HepG2 (cell line): Measurements from ENCODE around the gene SLC4A2. TPM values are rescaled to one million over a fixed set of nuclear protein-coding genes. Genes with fewer than 3 reads are reported as not detected.

Experiments
- BRD4 ChIP-seq: sonication (generic); formaldehyde crosslinking; IDR thresholded peaks from 2 replicates; pipeline ENCODE4 v1.4.0; 2020; ENCODE audit warnings: missing genetic modification reagents
- ELF1 ChIP-seq: sonication (generic); formaldehyde crosslinking; IDR thresholded peaks from 2 replicates; pipeline ENCODE4 v1.4.0; 2020; ENCODE audit warnings: missing genetic modification reagents
- ELF3 ChIP-seq: IDR thresholded peaks from 2 replicates; pipeline ENCODE4 v1.6.1; 2016; ENCODE audit warnings: missing genetic modification reagents, missing compliant biosample characterization
- FOXK2 ChIP-seq: fragments of 450-650 bp; IDR thresholded peaks from 2 replicates; pipeline ENCODE4 v1.6.1; 2016
- IRF2 ChIP-seq: IDR thresholded peaks from 2 replicates; pipeline ENCODE4 v1.6.1; 2018; ENCODE audit warnings: missing genetic modification reagents, missing compliant biosample characterization
- MAFK ChIP-seq, 2 experiments: IDR thresholded peaks in 1 of 2; conservative IDR thresholded peaks in 1 of 2; 2 replicates each; pipeline ENCODE4 v1.6.1; 2011; ENCODE audit warnings: improper control_type of control experiment in 2 of 2, low read length in 2 of 2
- NR2F2 ChIP-seq: IDR thresholded peaks from 2 replicates; pipeline ENCODE4 v1.6.1; 2012; ENCODE audit warnings: low read depth, inconsistent platforms, borderline replicate concordance
- RELA ChIP-seq: sonication (generic); formaldehyde crosslinking; IDR thresholded peaks from 2 replicates; pipeline ENCODE4 v1.4.0; 2020; ENCODE audit warnings: missing genetic modification reagents
- TAF1 ChIP-seq: sonication (generic); formaldehyde crosslinking; IDR thresholded peaks from 2 replicates; pipeline ENCODE4 v1.4.0; 2020; ENCODE audit warnings: missing genetic modification reagents
- TAF15 ChIP-seq: fragments of 200-400 bp; formaldehyde crosslinking; IDR thresholded peaks from one replicate; pipeline ENCODE4 v1.6.1; 2018; ENCODE audit warnings: mild to moderate bottlenecking, low read depth, low read length; ENCODE audit not compliant: poor library complexity, severe bottlenecking
- ZBTB20 ChIP-seq: sonication (generic); formaldehyde crosslinking; IDR thresholded peaks from 2 replicates; pipeline ENCODE4 v1.8.1; 2023; ENCODE audit warnings: missing genetic modification reagents, low read depth, mild to moderate bottlenecking, borderline replicate concordance
- ZFP36L2 ChIP-seq: sonication (generic); formaldehyde crosslinking; IDR thresholded peaks from 2 replicates; pipeline ENCODE4 v1.4.0; 2020; ENCODE audit warnings: missing genetic modification reagents
- ZNF205 ChIP-seq: IDR thresholded peaks from 2 replicates; pipeline ENCODE4 v1.6.1; 2018; ENCODE audit warnings: missing biosample characterization, missing genetic modification reagents
- ZNF510 ChIP-seq: sonication (generic); formaldehyde crosslinking; IDR thresholded peaks from 2 replicates; pipeline ENCODE4 v1.4.0; 2020; ENCODE audit warnings: low read depth, mild to moderate bottlenecking, missing genetic modification reagents
- ZNF550 ChIP-seq: sonication (generic); formaldehyde crosslinking; IDR thresholded peaks from 2 replicates; pipeline ENCODE4 v1.4.0; 2020; ENCODE audit warnings: mild to moderate bottlenecking, missing genetic modification reagents, borderline replicate concordance
- ZNF572 ChIP-seq: sonication (generic); formaldehyde crosslinking; IDR thresholded peaks from 2 replicates; pipeline ENCODE4 v1.5.1; 2020; ENCODE audit warnings: mild to moderate bottlenecking, missing genetic modification reagents
- ZNF773 ChIP-seq: sonication (generic); formaldehyde crosslinking; IDR thresholded peaks from 2 replicates; pipeline ENCODE4 v1.4.0; 2020; ENCODE audit warnings: missing genetic modification reagents, borderline replicate concordance
- ZNF792 ChIP-seq: IDR thresholded peaks from 2 replicates; pipeline ENCODE4 v1.6.1; 2016
- polyA plus RNA-seq, 8 experiments: library from polyadenylated mRNA; depleted of rRNA in 3 of 8; stranded (reverse) in 7 of 8; unstranded in 1 of 8; fragments of >200 nt; fragmentation: Illumina TruSeq in 4 of 8; extraction: Trizol in 4 of 8; gene quantifications; 2 replicates each; pipeline versions ENCODE4 v1.2.1 to v1.2.3, GENCODE V29; 2011 to 2016; ENCODE audit warnings: low read depth in 4 of 8, missing spikeins in 1 of 8, mixed read lengths in 1 of 8; ENCODE audit not compliant: insufficient read depth in 1 of 8
- total RNA-seq, 5 experiments: library from RNA; depleted of rRNA; stranded (reverse); fragments of >200 nt; fragmentation: Illumina TruSeq; extraction: Trizol; gene quantifications; 2 replicates each; pipeline ENCODE4 v1.2.3, GENCODE V29; 2016; ENCODE audit warnings: low read depth in 1 of 5
- TF ChIP-seq, protein P1 (sequence below): sonication (generic); formaldehyde crosslinking; IDR thresholded peaks from 2 replicates; pipeline ENCODE4 v1.8.0; 2022; ENCODE audit warnings: missing genetic modification reagents, low read depth, mild to moderate bottlenecking, borderline replicate concordance
- TF ChIP-seq, protein P2 (sequence below): sonication (generic); formaldehyde crosslinking; IDR thresholded peaks from 2 replicates; pipeline ENCODE4 v1.4.0; 2020; ENCODE audit warnings: missing genetic modification reagents
- TF ChIP-seq, protein P3 (sequence below): sonication (generic); formaldehyde crosslinking; IDR thresholded peaks from 2 replicates; pipeline ENCODE4 v1.4.0; 2020; ENCODE audit warnings: low read depth, mild to moderate bottlenecking, missing genetic modification reagents
- TF ChIP-seq, protein P4 (sequence below): fragments of 450-650 bp; IDR thresholded peaks from 2 replicates; pipeline ENCODE4 v1.6.1; 2016
- TF ChIP-seq, protein P5 (sequence below): sonication (generic); formaldehyde crosslinking; IDR thresholded peaks from 2 replicates; pipeline ENCODE4 v1.4.0; 2020; ENCODE audit warnings: missing genetic modification reagents

SLC4A2 gene
- total and polyA plus RNA-seq, 2 of the 13 experiments (the other 11 are each of a cell fraction or from before 2014, with no cell fraction given): 51.9 to 73.4 TPM

DNA sequence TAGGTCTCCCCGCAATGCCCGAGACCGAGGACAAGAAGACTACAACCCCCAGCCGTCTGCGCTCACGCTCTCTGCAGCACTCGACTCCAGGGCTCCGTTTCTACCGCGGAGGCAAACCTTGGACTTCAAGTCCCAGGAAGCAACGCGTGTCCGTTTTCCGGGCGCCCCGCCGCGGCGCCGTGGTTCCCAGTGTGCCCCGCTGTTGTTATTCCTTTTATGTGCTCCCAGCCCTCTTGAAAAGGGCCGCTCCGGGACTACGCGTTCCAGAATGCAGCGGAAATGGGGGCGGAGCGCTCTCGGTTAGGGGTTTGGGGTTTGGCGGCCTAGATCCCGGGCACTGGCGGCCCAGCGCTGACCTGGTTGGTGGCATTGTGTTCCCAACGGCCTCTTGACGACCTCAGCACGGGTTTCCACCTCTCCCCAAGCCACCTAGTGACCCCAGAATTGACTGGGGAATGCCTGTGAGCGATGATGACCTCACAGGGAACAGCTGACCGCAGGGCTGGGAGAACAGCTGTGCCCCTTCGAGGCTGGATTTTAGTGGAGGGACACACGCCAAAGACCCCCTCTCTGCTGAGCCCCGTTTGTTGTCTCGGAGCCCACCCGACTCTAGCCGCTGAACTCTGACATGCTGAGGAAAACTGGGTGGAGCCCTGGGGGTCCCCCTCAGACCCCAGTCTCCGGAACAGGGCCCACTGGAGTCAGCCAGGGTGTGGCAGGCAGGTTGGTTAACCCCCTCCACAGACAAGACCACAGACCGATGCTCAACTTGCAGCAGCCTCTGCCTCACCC, 1.2 kb upstream of the SLC4A2 start (continued):
- TF ChIP-seq ZNF550 (CRISPR knock-in tag): no peak
- peak; percentile 96 for TF ChIP-seq IRF2 (CRISPR knock-in tag)
- TF ChIP-seq TAF1 (CRISPR knock-in tag): peak; percentile 52; the same call in 1 of the 2 replicates
- peak; percentile 32; the same call in 1 of the 2 replicates for TF ChIP-seq ELF3
- TF ChIP-seq, protein P1, sequence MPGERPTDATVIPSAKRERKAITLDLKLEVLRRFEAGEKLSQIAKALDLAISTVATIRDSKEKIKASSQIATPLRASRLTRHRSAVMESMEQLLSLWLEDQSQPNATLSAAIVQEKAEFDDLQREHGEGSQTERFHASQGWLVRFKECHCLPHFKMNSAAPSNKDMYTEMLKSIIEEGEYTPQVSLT: no peak
- peak; percentile 11; the same call in 1 of the 2 replicates for TF ChIP-seq NR2F2
- no peak for TF ChIP-seq ZNF572
- no peak for TF ChIP-seq ZNF773 (CRISPR knock-in tag)
- TF ChIP-seq FOXK2: peak; percentile 88
- no peak for TF ChIP-seq BRD4
- TF ChIP-seq, protein P2, sequence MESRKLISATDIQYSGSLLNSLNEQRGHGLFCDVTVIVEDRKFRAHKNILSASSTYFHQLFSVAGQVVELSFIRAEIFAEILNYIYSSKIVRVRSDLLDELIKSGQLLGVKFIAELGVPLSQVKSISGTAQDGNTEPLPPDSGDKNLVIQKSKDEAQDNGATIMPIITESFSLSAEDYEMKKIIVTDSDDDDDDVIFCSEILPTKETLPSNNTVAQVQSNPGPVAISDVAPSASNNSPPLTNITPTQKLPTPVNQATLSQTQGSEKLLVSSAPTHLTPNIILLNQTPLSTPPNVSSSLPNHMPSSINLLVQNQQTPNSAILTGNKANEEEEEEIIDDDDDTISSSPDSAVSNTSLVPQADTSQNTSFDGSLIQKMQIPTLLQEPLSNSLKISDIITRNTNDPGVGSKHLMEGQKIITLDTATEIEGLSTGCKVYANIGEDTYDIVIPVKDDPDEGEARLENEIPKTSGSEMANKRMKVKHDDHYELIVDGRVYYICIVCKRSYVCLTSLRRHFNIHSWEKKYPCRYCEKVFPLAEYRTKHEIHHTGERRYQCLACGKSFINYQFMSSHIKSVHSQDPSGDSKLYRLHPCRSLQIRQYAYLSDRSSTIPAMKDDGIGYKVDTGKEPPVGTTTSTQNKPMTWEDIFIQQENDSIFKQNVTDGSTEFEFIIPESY: no peak
- TF ChIP-seq, protein P3, sequence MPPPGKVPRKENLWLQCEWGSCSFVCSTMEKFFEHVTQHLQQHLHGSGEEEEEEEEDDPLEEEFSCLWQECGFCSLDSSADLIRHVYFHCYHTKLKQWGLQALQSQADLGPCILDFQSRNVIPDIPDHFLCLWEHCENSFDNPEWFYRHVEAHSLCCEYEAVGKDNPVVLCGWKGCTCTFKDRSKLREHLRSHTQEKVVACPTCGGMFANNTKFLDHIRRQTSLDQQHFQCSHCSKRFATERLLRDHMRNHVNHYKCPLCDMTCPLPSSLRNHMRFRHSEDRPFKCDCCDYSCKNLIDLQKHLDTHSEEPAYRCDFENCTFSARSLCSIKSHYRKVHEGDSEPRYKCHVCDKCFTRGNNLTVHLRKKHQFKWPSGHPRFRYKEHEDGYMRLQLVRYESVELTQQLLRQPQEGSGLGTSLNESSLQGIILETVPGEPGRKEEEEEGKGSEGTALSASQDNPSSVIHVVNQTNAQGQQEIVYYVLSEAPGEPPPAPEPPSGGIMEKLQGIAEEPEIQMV: no peak
- TF ChIP-seq RELA (CRISPR knock-in tag): no peak
- TF ChIP-seq ZNF792 (CRISPR knock-in tag): peak; percentile 53; the same call in 1 of the 2 replicates
- no peak for TF ChIP-seq ZNF510 (CRISPR knock-in tag)
- TF ChIP-seq TAF15: no peak
- no peak for TF ChIP-seq MAFK (conservative IDR thresholded peaks at IDR 0.05 in 1 of 2, IDR thresholded peaks at IDR 0.05 in 1 of 2; ENCODE audit: low read length in 2 of 2)
- TF ChIP-seq ZFP36L2 (CRISPR knock-in tag): no peak
- TF ChIP-seq, protein P4, sequence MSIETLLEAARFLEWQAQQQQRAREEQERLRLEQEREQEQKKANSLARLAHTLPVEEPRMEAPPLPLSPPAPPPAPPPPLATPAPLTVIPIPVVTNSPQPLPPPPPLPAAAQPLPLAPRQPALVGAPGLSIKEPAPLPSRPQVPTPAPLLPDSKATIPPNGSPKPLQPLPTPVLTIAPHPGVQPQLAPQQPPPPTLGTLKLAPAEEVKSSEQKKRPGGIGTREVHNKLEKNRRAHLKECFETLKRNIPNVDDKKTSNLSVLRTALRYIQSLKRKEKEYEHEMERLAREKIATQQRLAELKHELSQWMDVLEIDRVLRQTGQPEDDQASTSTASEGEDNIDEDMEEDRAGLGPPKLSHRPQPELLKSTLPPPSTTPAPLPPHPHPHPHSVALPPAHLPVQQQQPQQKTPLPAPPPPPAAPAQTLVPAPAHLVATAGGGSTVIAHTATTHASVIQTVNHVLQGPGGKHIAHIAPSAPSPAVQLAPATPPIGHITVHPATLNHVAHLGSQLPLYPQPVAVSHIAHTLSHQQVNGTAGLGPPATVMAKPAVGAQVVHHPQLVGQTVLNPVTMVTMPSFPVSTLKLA: peak; percentile 73; the same call in 1 of the 2 replicates
- no peak for TF ChIP-seq ZNF205 (CRISPR knock-in tag)
- TF ChIP-seq ELF1 (CRISPR knock-in tag): peak; percentile 97
- TF ChIP-seq, protein P5, sequence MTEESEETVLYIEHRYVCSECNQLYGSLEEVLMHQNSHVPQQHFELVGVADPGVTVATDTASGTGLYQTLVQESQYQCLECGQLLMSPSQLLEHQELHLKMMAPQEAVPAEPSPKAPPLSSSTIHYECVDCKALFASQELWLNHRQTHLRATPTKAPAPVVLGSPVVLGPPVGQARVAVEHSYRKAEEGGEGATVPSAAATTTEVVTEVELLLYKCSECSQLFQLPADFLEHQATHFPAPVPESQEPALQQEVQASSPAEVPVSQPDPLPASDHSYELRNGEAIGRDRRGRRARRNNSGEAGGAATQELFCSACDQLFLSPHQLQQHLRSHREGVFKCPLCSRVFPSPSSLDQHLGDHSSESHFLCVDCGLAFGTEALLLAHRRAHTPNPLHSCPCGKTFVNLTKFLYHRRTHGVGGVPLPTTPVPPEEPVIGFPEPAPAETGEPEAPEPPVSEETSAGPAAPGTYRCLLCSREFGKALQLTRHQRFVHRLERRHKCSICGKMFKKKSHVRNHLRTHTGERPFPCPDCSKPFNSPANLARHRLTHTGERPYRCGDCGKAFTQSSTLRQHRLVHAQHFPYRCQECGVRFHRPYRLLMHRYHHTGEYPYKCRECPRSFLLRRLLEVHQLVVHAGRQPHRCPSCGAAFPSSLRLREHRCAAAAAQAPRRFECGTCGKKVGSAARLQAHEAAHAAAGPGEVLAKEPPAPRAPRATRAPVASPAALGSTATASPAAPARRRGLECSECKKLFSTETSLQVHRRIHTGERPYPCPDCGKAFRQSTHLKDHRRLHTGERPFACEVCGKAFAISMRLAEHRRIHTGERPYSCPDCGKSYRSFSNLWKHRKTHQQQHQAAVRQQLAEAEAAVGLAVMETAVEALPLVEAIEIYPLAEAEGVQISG (CRISPR knock-in tag): peak; percentile 93
- TF ChIP-seq ZBTB20 (CRISPR knock-in tag): 0 out of 2 replicates have a peak, but pooled peaks have one; percentile 31
